Measurements from ENCODE around the gene PLCH1. TPM values are rescaled to one million over a fixed set of nuclear protein-coding genes. Genes with fewer than 3 reads are reported as not detected.

PLCH1 gene
- total and polyA plus RNA-seq, 9 of the 15 experiments (the other 6 are each of a cell fraction or from before 2014, with no cell fraction given), result 0.17 to 0.62 (median 0.40) TPM

- intact Hi-C loops (cut with micrococcal nuclease), result loop anchor here (5.0 kb wide), 1 partner anchor 639 kb away; no protein-coding TSS in a partner anchor
- TF ChIP-seq ZNF444 (CRISPR knock-in tag; IDR thresholded peaks at IDR 0.05) (no peak), ZNF785 (CRISPR knock-in tag; IDR thresholded peaks at IDR 0.05) (no peak), PHF20 (IDR thresholded peaks at IDR 0.05; ENCODE audit: partially characterized antibody) (no peak), TSC22D4 (tag; IDR thresholded peaks at IDR 0.05) (no peak), PHB (CRISPR knock-in tag; IDR thresholded peaks at IDR 0.05) (no peak), TFE3 (CRISPR knock-in tag; IDR thresholded peaks at IDR 0.05) (no peak), NUFIP1 (IDR thresholded peaks at IDR 0.05; ENCODE audit: partially characterized antibody) (no peak), ZNF212 (CRISPR knock-in tag; IDR thresholded peaks at IDR 0.05) (no peak), KAT8 (IDR thresholded peaks at IDR 0.05; ENCODE audit: low read depth) (no peak), NFIC (IDR thresholded peaks at IDR 0.05) (no peak), EP300 (IDR thresholded peaks at IDR 0.05; ENCODE audit: low read length) (no peak), RBM39 (optimal IDR thresholded peaks at IDR 0.05; ENCODE audit: low read depth, low read length) (no peak), ZBTB2 (IDR thresholded peaks at IDR 0.05) (no peak), ZNF280A (IDR thresholded peaks at IDR 0.05; ENCODE audit: low read depth, partially characterized antibody) (no peak), EHMT2 (IDR thresholded peaks at IDR 0.05) (no peak), SOX6 (IDR thresholded peaks at IDR 0.05) (no peak), PRDM10 (IDR thresholded peaks at IDR 0.05; ENCODE audit: partially characterized antibody) (no peak), ZNF24 (IDR thresholded peaks at IDR 0.05) (no peak)
Observed at GRCh38 chr3:155496206-155496605, 248.7 kb downstream of the PLCH1 start.

More at GRCh38 chr3:155496206-155496605, 248.7 kb downstream of the PLCH1 start:
- BruUV-seq (replicated peaks), result no TSS peak
- Histone ChIP-seq H2AFZ (ENCODE audit: low read depth, low read length) (no peak overlapping the region), H3K4me3 (no peak overlapping the region), H4K20me1 (replicated peaks; ENCODE audit: control insufficient read depth, insufficient read depth, low read length) (no peaks in the 10 kb centered on the region), H3K9me3 (replicated peaks; ENCODE audit: control insufficient read depth, insufficient read depth, low read depth, low read length) (no peaks in the 10 kb centered on the region), H3K27me3 (ENCODE audit: control insufficient read depth in 2 of 2, insufficient read depth in 2 of 2, low read length in 2 of 2) (peaks cover 0 to 6% of the 10 kb centered on the region in 2 experiments; a peak in 1 of 5 replicates), H3K4me1 (replicated peaks in 1 of 2; ENCODE audit: control insufficient read depth in 2 of 2, insufficient read depth in 2 of 2, low read length in 2 of 2) (no peaks in the 10 kb centered on the region), H3K9me1 (ENCODE audit: control insufficient read depth, insufficient read depth, low read length) (no peaks in the 10 kb centered on the region), H3K9ac (ENCODE audit: insufficient read depth in 1 of 2, low read depth in 2 of 2, low read length in 2 of 2) (no peak overlapping the region), H3K36me3 (ENCODE audit: control insufficient read depth, insufficient read depth, low read length) (no peaks in the 10 kb centered on the region), H3K4me2 (ENCODE audit: insufficient read depth, low read length) (no peak overlapping the region), H3K27ac (ENCODE audit: extremely low read depth, low read depth, low read length) (no peak overlapping the region), H3K79me2 (ENCODE audit: control insufficient read depth, insufficient read depth, low read length) (no peaks in the 10 kb centered on the region)
- ChIA-PET POLR2A (no interaction called here), CTCF (ENCODE audit: low intra/inter-chr PET ratio) (no interaction called here)
- FAIRE-seq (no peak), DNase-seq (ENCODE audit: extremely low read depth in 1 of 4, low spot score in 3 of 4) (no peak), ATAC-seq (no peak)
- in situ Hi-C loops (cut with MboI), result no loop called here

Measured in K562 (cell line).